H1 (cell line): ENCODE measurements around the gene TP53I13. TPM values are rescaled to one million over a fixed set of nuclear protein-coding genes. Genes with fewer than 3 reads are reported as not detected.

Source experiments
- CTCF ChIA-PET: fragments of 300-600 bp; sonication (Branson Sonifier 250); formaldehyde crosslinking; loops from one replicate; lab custom pipeline; 2021; ENCODE audit not compliant: partially characterized antibody; lab: Charles Lee
- POLR2A ChIA-PET: fragments of 300-600 bp; sonication (Branson Sonifier 250); formaldehyde crosslinking; loops from one replicate; lab custom pipeline; 2021; ENCODE audit warnings: inconsistent platforms; ENCODE audit not compliant: partially characterized antibody; lab: Charles Lee
- DNase-seq, 2 experiments: peaks; one replicate each; pipeline versions ENCODE4 v3.0.0 to v3.0.0-alpha.2; 2010 to 2022; ENCODE audit warnings: low spot score in 2 of 2, low read depth in 1 of 2, mixed read lengths in 1 of 2
- FAIRE-seq: peaks from 2 replicates; lab custom pipeline; 2011; peaks lifted over from hg19 to GRCh38; lab: Jason Lieb, UNC
- H2AFZ ChIP-seq: 2 replicates; pipeline ENCODE4 v1.8.1; 2012; ENCODE audit warnings: low read length, inconsistent platforms
- H2AK5ac ChIP-seq: 2 replicates; pipeline ENCODE4 v1.6.1; 2013; ENCODE audit warnings: low read depth, low read length
- H2BK120ac ChIP-seq: replicated peaks from 2 replicates; pipeline ENCODE3; 2013; ENCODE audit warnings: low read depth, low read length, inconsistent platforms
- H2BK12ac ChIP-seq: 2 replicates; pipeline ENCODE4 v1.6.1; 2013; ENCODE audit warnings: low read depth, low read length
- H2BK15ac ChIP-seq: 2 replicates; pipeline ENCODE4 v1.6.1; 2013; ENCODE audit warnings: low read length
- H2BK20ac ChIP-seq: 2 replicates; pipeline ENCODE4 v1.6.1; 2013; ENCODE audit warnings: low read length
- H2BK5ac ChIP-seq: 2 replicates; pipeline ENCODE4 v1.6.1; 2013; ENCODE audit warnings: low read depth, low read length
- H3K14ac ChIP-seq: 2 replicates; pipeline ENCODE4 v1.6.1; 2013; ENCODE audit warnings: inconsistent platforms; ENCODE audit not compliant: insufficient read length
- H3K18ac ChIP-seq: 2 replicates; pipeline ENCODE4 v1.6.1; 2013; ENCODE audit warnings: low read length; ENCODE audit errors: extremely low read depth
- H3K23ac ChIP-seq: 2 replicates; pipeline ENCODE4 v1.6.1; 2013; ENCODE audit warnings: inconsistent platforms; ENCODE audit not compliant: insufficient read length
- H3K23me2 ChIP-seq: 2 replicates; pipeline ENCODE4 v1.6.1; 2013; ENCODE audit warnings: low read depth, low read length
- H3K27ac ChIP-seq: 2 replicates; pipeline ENCODE4 v1.6.1; 2011; ENCODE audit warnings: low read depth, low read length, inconsistent platforms
- H3K27me3 ChIP-seq, 4 experiments: replicated peaks in 1 of 4; 1 replicate in 1 of 4; 2 replicates in 3 of 4; pipeline versions ENCODE4 v1.6.1 to v1.8.1; 2011 to 2013; ENCODE audit warnings: low read length in 3 of 4, mild to moderate bottlenecking in 3 of 4, inconsistent platforms in 2 of 4, mixed read lengths in 2 of 4, moderate library complexity in 1 of 4; ENCODE audit not compliant: control insufficient read depth in 3 of 4, insufficient read depth in 3 of 4; ENCODE audit errors: extremely low read depth in 1 of 4
- H3K36me3 ChIP-seq, 4 experiments: 2 replicates each; pipeline versions ENCODE4 v1.6.1 to v1.8.1; 2011 to 2013; ENCODE audit warnings: mild to moderate bottlenecking in 4 of 4, low read length in 3 of 4, moderate library complexity in 2 of 4, control low read depth in 1 of 4, inconsistent platforms in 1 of 4; ENCODE audit not compliant: insufficient read depth in 4 of 4, control insufficient read depth in 2 of 4
- H3K4ac ChIP-seq: replicated peaks from 2 replicates; pipeline ENCODE3; 2013; ENCODE audit warnings: low read length, low read depth, mixed read lengths, inconsistent platforms; ENCODE audit not compliant: insufficient read length
- H3K4me1 ChIP-seq, 4 experiments: replicated peaks in 1 of 4; 1 replicate in 1 of 4; 2 replicates in 3 of 4; pipeline versions ENCODE4 v1.6.1 to v1.8.1; 2011 to 2013; ENCODE audit warnings: low read length in 3 of 4, inconsistent platforms in 2 of 4, mixed read lengths in 1 of 4; ENCODE audit not compliant: insufficient read depth in 4 of 4, control insufficient read depth in 3 of 4
- H3K4me2 ChIP-seq, 2 experiments: 2 replicates each; pipeline versions ENCODE4 v1.6.1 to v1.8.1; 2011 to 2013; ENCODE audit warnings: low read depth in 2 of 2, low read length in 2 of 2, control low read depth in 1 of 2, inconsistent platforms in 1 of 2, mild to moderate bottlenecking in 1 of 2; ENCODE audit not compliant: insufficient read depth in 1 of 2
- H3K4me3 ChIP-seq, 4 experiments: fragments of 200-600, 300-600 bp in 1 of 4; sonication (generic), shearing (Covaris generic), sonication (Bioruptor Twin) in 1 of 4; 2 replicates each; pipeline versions ENCODE4 v1.5.1 to v1.8.1; 2011 to 2016; ENCODE audit warnings: low read length in 4 of 4, low read depth in 3 of 4, control low read depth in 2 of 4, inconsistent platforms in 2 of 4, mild to moderate bottlenecking in 2 of 4, mixed read lengths in 1 of 4, moderate library complexity in 1 of 4; ENCODE audit not compliant: insufficient read depth in 2 of 4; ENCODE audit errors: extremely low read depth in 1 of 4
- H3K56ac ChIP-seq: replicated peaks from 2 replicates; pipeline ENCODE3; 2013; ENCODE audit warnings: low read depth, mild to moderate bottlenecking, mixed read lengths, low read length, inconsistent platforms; ENCODE audit not compliant: insufficient read length
- H3K79me1 ChIP-seq: 2 replicates; pipeline ENCODE4 v1.6.1; 2013; ENCODE audit warnings: low read depth, low read length, control low read depth
- H3K79me2 ChIP-seq, 2 experiments: 2 replicates each; pipeline versions ENCODE4 v1.6.1 to v1.8.1; 2012 to 2013; ENCODE audit warnings: low read length in 2 of 2, mild to moderate bottlenecking in 2 of 2, inconsistent platforms in 1 of 2; ENCODE audit not compliant: insufficient read depth in 2 of 2, control insufficient read depth in 1 of 2
- H3K9ac ChIP-seq, 4 experiments: replicated peaks in 1 of 4; 1 replicate in 1 of 4; 2 replicates in 3 of 4; pipeline versions ENCODE4 v1.6.1 to v1.8.1; 2011 to 2013; ENCODE audit warnings: low read depth in 3 of 4, low read length in 3 of 4, control low read depth in 2 of 4, mild to moderate bottlenecking in 2 of 4, moderate library complexity in 2 of 4, inconsistent platforms in 1 of 4; ENCODE audit errors: extremely low read depth in 1 of 4
- H3K9me3 ChIP-seq, 2 experiments: 2 replicates each; pipeline versions ENCODE4 v1.6.1 to v1.8.1; 2012 to 2013; ENCODE audit warnings: mild to moderate bottlenecking in 2 of 2, moderate library complexity in 2 of 2, control low read depth in 1 of 2, inconsistent platforms in 1 of 2, low read depth in 1 of 2, low read length in 1 of 2, mixed read lengths in 1 of 2; ENCODE audit not compliant: insufficient read depth in 2 of 2
- H4K20me1 ChIP-seq, 2 experiments: replicated peaks in 1 of 2; 2 replicates each; pipeline versions ENCODE3 to v1.8.1; 2011 to 2013; ENCODE audit warnings: inconsistent platforms in 2 of 2, low read length in 2 of 2, mild to moderate bottlenecking in 1 of 2; ENCODE audit not compliant: insufficient read depth in 2 of 2, control insufficient read depth in 1 of 2
- H4K5ac ChIP-seq: 2 replicates; pipeline ENCODE4 v1.6.1; 2013; ENCODE audit warnings: low read length, low read depth, mixed read lengths, inconsistent platforms; ENCODE audit not compliant: insufficient read length
- H4K8ac ChIP-seq: 2 replicates; pipeline ENCODE4 v1.8.0; 2013; ENCODE audit warnings: mild to moderate bottlenecking, moderate library complexity, low read length, inconsistent platforms; ENCODE audit not compliant: insufficient read depth; ENCODE audit errors: extremely low read depth
- H4K91ac ChIP-seq: replicated peaks from 2 replicates; pipeline ENCODE3; 2013; ENCODE audit warnings: low read length, mixed read lengths, inconsistent platforms; ENCODE audit not compliant: insufficient read length
- CREB1 ChIP-seq: IDR thresholded peaks from 2 replicates; pipeline ENCODE4 v1.6.1; 2012; ENCODE audit warnings: inconsistent platforms
- WGBS, 2 experiments: shearing (Covaris generic) in 1 of 2; methylation state at CpG; one replicate each; pipeline versions ENCODE4 v1.1.6 to v1.1.7; 2013 to 2015; ENCODE audit warnings: low lambda C conversion rate in 2 of 2, mixed read lengths in 2 of 2, inconsistent platforms in 1 of 2, low coverage in 1 of 2, missing lambda C conversion rate in 1 of 2; ENCODE audit not compliant: insufficient replicate concordance in 2 of 2, insufficient coverage in 1 of 2, insufficient read length in 1 of 2; ENCODE audit errors: extremely low coverage in 1 of 2, missing lambda C conversion rate in 1 of 2; 5-methylcytosine and 5-hydroxymethylcytosine counted together
- polyA plus RNA-seq, 7 experiments: library from polyadenylated mRNA; depleted of rRNA in 3 of 7; stranded (reverse) in 5 of 7; unstranded in 2 of 7; fragments of >200 nt in 5 of 7; fragments of 200-250 nt in 2 of 7; gene quantifications; 1 replicate in 5 of 7; 2 replicates in 1 of 7; 4 replicates in 1 of 7; pipeline versions ENCODE4 v1.2.1 to v1.2.3, GENCODE V29; 2011 to 2013; ENCODE audit warnings: missing spikeins in 2 of 7, mixed read lengths in 2 of 7
- total RNA-seq: library from RNA; stranded (reverse); fragmentation: NEBNext Ultra II Directional; extraction: Animal tissue kit (Norgen Biotek cat#: 25700); gene quantifications from 2 replicates; pipeline ENCODE4 v1.2.1, GENCODE V29; 2021
- TF ChIP-seq, protein P1 (sequence below): IDR thresholded peaks from 2 replicates; pipeline ENCODE4 v1.6.1; 2012; ENCODE audit warnings: low read length, inconsistent platforms

Gene TP53I13
- total and polyA plus RNA-seq, 2 of the 8 experiments (the other 6 are each of a cell fraction or from before 2014, with no cell fraction given): 22.4 to 35.7 TPM

DNA sequence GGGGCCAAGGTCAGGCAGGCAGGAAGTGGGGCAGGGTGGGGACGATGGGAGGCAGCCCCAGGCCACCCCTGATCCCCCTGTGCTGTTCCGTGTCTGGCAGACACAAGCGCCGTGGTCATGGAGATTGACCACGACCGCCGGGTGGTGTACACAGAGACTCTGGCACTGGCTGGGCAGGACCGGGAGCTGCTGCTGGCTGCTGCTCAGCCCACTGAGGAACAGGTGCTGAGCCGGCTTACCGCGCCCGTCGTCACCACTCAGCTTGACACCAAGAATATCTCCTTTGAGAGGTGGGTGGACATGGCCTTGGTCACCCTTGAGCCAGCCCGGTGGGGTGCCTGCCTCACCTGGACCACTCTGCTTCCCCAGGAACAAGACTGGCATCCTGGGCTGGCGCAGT, 40.5 kb downstream of the TP53I13 start:
- Histone ChIP-seq H2BK120ac (no peak overlapping the region), H3K9me3 (peaks cover 0 to 11% of the 10 kb centered on the region in 2 experiments; a peak in 1 of 4 replicates), H4K5ac (no peak overlapping the region), H3K23me2 (no peaks in the 10 kb centered on the region; the same call in 1 of the 2 replicates), H3K79me1 (peaks cover 2% of the 10 kb centered on the region; the same call in 1 of the 2 replicates), H3K9ac (no peak overlapping the region), H2BK12ac (no peak overlapping the region), H4K8ac (no peak overlapping the region), H4K91ac (no peak overlapping the region), H3K36me3 (peaks cover 0 to 7% (median 0%) of the 10 kb centered on the region in 4 experiments; a peak in 1 of 8 replicates), H2BK20ac (no peak overlapping the region), H3K79me2 (no peaks in the 10 kb centered on the region), H3K27ac (no peak overlapping the region), H3K4me1 (peaks cover 0 to 5% (median 5%) of the 10 kb centered on the region in 4 experiments; a peak in 6 of 7 replicates), H3K18ac (no peak overlapping the region), H3K27me3 (peaks cover 0 to 6% (median 3%) of the 10 kb centered on the region in 4 experiments; a peak in 3 of 7 replicates), H3K4ac (no peak overlapping the region), H3K56ac (no peak overlapping the region), H2BK5ac (no peak overlapping the region), H2AK5ac (no peak overlapping the region), H3K4me2 (no peak overlapping the region), H2AFZ (no peak overlapping the region), H3K14ac (no peak overlapping the region), H4K20me1 (peaks cover 0 to 5% of the 10 kb centered on the region in 2 experiments), H2BK15ac (no peak overlapping the region), H3K23ac (no peak overlapping the region), H3K4me3 (no peak overlapping the region)
- DNase-seq (no peak), FAIRE-seq (no peak)
- CTCF ChIA-PET: interaction anchor here (0.6 to 2.1 kb wide), 9 partner anchors 9 to 239 kb away, joined by 3 to 13 read pairs (median 5); partner anchors contain the start of gene ANKRD13B
- POLR2A ChIA-PET: interaction anchor here (0.8 to 1.7 kb wide), 3 partner anchors 8 to 11 kb away, joined by 3 to 8 read pairs (median 3); no protein-coding TSS in a partner anchor
- WGBS, 2 experiments: 94% methylated on average over 10 of the region's 15 CpGs; no CpG with 5 or more reads in 1 of the 2 experiments
- no peak for TF ChIP-seq CREB1
- TF ChIP-seq, protein P1, sequence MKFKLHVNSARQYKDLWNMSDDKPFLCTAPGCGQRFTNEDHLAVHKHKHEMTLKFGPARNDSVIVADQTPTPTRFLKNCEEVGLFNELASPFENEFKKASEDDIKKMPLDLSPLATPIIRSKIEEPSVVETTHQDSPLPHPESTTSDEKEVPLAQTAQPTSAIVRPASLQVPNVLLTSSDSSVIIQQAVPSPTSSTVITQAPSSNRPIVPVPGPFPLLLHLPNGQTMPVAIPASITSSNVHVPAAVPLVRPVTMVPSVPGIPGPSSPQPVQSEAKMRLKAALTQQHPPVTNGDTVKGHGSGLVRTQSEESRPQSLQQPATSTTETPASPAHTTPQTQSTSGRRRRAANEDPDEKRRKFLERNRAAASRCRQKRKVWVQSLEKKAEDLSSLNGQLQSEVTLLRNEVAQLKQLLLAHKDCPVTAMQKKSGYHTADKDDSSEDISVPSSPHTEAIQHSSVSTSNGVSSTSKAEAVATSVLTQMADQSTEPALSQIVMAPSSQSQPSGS: no peak
